Heart left ventricle (tissue), 13 donors: ENCODE measurements around the gene SLC22A15.

Experiments
- CTCF ChIP-seq, 12 donors: fragments of 200-600 bp; sonication (generic) in 4 of 12; IDR thresholded peaks; one replicate each; pipeline versions ENCODE4 v1.5.0 to v1.8.0; 2018 to 2022; ENCODE audit warnings: antibody characterized with exemption in 12 of 12, mild to moderate bottlenecking in 5 of 12
- POLR2A ChIP-seq, 2 donors: fragments of 450-650 bp; IDR thresholded peaks; one replicate each; pipeline ENCODE4 v1.6.1; 2017; ENCODE audit warnings: antibody characterized with exemption in 2 of 2, mild to moderate bottlenecking in 2 of 2, moderate library complexity in 2 of 2
- donor health status: ischemic (EF 13 %, LVEDD 7.1; RV severe dilation, severe dysfunction).
- donor health status: DM: no; HTN: yes; CAD: no.
- donor health status: DM: no; HTN: no; CAD: no.
- donor health status: ischemic (EF 25% LVEDD 6.9; RV normal size, moderate dysfunction).
- donor health status: ischemic (EF 25% LVEDD 5.7; RV mildly dilated, moderate dysfunction).
- donor health status: ischemic (EF 35%, LVEDD 5.7; RV mildly dilated, moderate dysfunction).
- donor health status: nonischemic (EF 11% LVEDD 7.7; RV severe dilation, severe dysfunction).
- donor health status: DM: yes; HTN: yes; CAD: no.
- donor health status: PGD.
- donor health status: ischemic (EF 29% LVEDD 5.4; RV normal size, mild dysfunction).
- donor health status: nonischemic (EF 23%, LVEDD 6.1; RV moderate dilation, normal function).

GRCh38 chr1:116062201-116062600 lies 85.9 kb downstream of the SLC22A15 start:
- TF ChIP-seq CTCF (IDR thresholded peaks at IDR 0.05) (no peak), POLR2A (IDR thresholded peaks at IDR 0.05) (no peak)
